NOMO-1 (cell line): ENCODE measurements around the gene MRPL14.

Experiments
- DNase-seq, 2 experiments: peaks; one replicate each; lab custom pipeline; 2025; ENCODE audit not compliant: unreplicated experiment in 2 of 2; lab: John Stamatoyannopoulos, UW

The MRPL14 gene

GRCh38 chr6:44067173-44068139, 59.8 kb downstream of the MRPL14 start:
- DNase-seq, result no peak

DNA sequence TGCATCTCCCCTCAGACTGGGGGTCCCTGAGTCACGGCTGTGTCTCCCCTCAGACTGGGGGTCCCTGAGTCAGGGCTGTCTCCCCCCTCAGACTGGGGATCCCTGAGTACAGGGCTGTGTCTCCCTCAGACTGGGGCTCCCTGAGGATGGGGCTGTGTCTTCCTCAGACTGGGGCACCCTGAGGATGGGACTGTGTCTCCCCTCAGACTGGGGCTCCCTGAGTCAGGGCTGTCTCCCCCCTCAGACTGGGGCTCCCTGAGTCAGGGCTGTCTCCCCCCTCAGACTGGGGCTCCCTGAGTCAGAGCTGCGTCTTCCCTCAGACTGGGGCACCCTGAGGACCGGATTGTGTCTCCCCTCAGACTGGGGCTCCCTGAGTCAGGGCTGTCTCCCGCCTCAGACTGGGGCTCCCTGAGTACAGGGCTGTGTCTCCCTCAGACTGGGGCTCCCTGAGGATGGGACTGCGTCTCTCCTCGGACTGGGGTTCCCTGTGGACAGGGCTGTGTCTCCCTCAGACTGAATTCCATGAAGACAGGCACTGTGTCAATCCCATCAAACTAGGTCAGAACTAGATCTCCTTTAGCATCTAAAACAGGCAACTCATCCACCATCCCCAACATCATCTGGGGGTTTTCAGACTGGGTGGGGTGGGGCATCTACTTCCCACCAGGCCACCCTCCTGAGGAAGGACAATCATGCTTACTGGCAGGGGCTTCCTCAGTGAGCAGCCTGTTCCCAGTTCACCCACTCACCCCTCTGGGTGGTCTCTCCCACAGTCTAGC, 60.7 kb downstream of the MRPL14 start:
- DNase-seq, result no peak

DNA sequence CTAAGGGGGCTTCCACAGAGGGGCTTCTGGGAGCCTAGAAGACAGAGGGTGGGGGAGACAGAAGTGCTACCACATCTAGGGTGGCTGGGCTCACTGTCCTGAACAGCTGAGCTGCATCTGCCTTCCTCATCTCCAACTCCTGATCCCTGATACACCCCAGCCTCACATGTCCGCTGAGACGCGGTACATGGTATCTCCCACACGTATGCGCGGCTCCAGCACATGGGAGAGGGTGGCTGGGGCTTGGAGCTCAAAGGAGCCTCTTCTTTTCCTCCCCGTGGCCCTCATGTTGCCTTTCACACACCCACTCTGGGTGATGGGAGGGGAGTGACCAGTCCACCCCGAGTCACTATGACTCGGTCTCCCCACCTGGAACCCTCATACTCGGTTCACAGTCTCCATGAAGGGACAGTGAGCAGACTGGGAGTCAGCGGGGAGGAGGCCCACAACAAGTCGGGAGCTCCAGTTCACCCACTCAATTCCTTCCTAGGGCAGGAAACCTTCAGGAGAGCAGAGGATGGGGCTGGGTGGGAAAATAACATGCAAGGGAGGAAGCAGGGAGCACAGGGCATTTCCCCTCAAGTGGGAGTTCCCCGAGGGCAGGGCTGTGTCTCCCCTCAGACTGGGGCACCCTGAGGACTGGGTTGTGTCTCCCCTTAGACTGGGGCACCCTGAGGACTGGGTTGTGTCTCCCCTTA, 61.7 kb downstream of the MRPL14 start:
- no peak for DNase-seq

DNA sequence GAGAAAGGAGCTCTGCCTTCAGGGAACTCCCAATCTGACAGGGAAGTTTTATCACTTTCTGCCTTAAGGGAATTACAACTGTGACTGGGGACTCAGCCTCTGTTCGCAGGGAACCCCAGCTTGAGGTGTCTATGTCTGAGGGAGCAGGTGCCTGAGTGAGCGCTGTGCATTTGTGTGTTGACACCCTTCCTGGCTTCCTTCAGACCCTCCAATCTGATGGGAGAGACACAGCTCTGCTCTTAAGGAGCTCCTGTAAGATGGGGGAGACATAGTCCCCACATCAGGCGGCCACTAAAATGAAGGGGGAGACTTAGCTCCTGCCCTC, 62.3 kb downstream of the MRPL14 start:
- DNase-seq, result no peak

DNA sequence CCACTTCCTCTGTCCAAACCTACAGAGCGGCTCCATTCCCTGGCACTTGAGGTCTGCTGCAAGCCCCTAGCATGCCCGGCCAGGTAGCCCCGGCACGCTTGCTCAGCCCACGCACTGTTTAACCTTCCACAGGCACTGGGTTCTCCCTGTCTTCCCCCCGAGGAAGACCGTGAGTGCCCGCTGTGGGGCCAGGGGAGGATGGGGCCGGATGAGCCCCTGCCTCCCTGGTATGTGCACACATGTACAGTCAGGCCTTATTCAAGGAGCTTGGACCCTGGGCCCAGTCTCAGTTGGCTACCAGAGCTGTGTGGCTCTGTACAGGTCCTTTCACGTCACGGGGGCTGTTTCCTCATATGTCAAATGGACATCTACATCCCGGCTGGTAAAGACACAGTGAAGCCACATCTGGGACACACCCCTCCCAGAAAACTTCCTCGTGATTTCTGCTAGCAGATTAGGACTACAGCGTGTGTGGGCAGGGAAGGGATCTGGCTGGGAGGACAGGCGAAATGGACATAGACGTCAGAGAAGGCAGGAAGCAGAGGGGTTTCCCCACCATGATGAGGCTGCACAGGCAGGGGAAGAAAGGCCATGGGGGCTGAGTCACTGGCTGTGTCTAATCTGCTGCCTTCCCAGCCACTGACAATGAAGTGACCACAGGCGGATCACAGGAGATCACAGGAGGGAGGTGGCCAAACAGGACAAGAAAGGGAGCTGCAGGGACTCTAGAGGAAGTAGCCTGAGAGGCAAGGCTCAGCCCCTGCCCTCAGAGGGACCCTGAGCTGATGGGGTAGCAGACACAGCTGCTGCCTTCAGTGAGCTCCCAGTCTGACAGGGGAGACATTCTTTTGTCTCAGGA, 62.9 kb downstream of the MRPL14 start:
- no peak for DNase-seq

- no peak for DNase-seq
Observed at GRCh38 chr6:44063561-44064059, 63.6 kb downstream of the MRPL14 start.
